Measurements from ENCODE around the gene SAE1. TPM values are rescaled to one million over a fixed set of nuclear protein-coding genes. Genes with fewer than 3 reads are reported as not detected.
A peak's percentile ranks its signal among the peaks of the same experiment; 100 is the strongest.
"Not testable (repeated sequence)": the region's sequence is repeated elsewhere in the genome, so short reads cannot be mapped to it uniquely, and the experiment has no call there.

The SAE1 gene
- total and polyA plus RNA-seq, 9 donors: 75.8 to 103 (median 92.0) TPM

DNA sequence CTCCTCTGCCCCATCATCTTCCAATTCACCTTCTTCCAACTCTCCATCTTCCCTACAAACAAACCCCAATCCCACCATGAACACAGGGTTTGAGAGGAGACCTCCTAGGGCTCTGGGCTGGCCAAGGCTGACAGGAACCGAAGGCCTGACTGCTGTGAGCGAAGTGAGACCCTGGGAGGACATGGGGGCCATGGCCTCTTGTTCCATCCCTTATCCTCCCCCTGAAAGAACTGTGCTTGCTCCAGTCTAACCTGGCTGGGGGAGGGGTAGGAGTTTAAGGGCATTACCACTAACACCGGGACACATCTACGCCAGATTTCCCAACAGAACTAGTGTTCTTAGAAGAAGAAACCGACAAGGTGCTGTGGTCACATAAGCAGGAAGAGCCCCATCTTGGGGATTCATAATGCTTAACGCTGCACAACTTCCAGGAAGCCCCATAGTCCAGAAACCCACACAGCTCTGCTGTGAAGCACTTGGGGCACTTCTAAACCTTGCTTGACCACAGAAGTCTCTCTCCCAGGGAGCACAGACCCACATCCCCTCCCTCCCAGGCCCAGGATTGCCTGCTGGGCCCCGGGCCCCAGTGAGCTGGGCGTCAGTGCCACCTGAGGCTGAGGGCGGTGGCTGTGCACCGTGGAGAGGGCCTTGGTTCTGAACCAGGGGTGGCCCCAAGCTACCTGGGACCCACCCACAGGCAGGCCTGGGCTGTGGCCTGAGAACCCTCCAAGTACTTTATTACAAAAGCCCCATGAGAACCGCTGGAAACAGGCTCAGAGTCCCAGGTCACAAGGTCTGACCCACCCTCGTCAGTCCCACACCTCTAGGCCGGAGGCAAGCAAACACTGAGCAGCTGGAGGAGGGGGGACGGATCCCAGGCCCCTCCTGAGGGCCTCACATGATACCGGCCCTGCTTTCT, 35.8 kb upstream of the SAE1 start:
- WGBS (ENCODE audit: insufficient coverage): 64% methylated on average over 9 of the region's 15 CpGs
- Histone ChIP-seq H3K27ac (ENCODE audit: low read length) (peak overlapping the region; percentile 43), H3K4me3 (ENCODE audit: low read length) (no peak overlapping the region), H3K9me3 (replicated peaks; ENCODE audit: control insufficient read depth, low read depth, low read length) (no peaks in the 10 kb centered on the region), H3K4me1 (ENCODE audit: control insufficient read depth, insufficient read depth, low read length) (peaks cover 54% of the 10 kb centered on the region), H3K27me3 (ENCODE audit: control insufficient read depth, insufficient read depth, low read length) (no peaks in the 10 kb centered on the region), H3K36me3 (ENCODE audit: control insufficient read depth, insufficient read depth, low read length) (peaks cover 61% of the 10 kb centered on the region)
- no peak for DNase-seq

DNA sequence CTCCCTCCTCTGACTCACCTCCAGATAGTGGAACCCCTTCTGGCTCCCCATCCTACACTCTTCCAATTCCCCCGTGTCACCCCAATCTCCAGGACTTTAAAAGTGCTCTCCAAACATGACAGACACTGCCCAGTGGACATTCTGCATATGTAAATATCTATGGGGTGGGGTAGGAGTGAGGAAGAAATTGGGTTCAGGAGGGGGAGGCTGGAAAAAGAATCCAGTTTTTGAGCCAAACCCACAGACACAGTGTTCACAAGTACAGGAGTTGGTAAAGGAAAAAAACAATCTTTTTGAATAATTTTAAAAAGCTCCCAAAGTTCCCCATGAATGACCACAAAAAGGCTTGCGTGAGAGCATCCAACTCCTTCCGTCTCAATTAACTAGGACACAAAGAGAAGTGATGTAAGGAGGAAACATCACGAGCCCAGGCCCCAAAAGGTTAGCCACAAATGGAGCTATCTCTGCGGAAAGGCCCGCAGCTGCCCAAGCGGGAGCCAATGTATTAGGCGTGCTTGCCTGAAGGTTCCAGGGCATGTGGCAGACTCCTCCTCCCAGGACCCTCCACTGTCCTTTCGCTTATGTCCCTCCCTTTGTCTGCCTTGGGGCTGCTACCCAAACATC, 35.0 kb upstream of the SAE1 start:
- no peaks in the 10 kb centered on the region for H3K9me3 ChIP-seq (replicated peaks; ENCODE audit: control insufficient read depth, low read depth, low read length)
- DNase-seq: no peak
- no peaks in the 10 kb centered on the region for H3K27me3 ChIP-seq (ENCODE audit: control insufficient read depth, insufficient read depth, low read length)
- 51% methylated on average over 6 of the region's 9 CpGs for WGBS (ENCODE audit: insufficient coverage)
- no peak overlapping the region for H3K4me3 ChIP-seq (ENCODE audit: low read length)
- H3K36me3 ChIP-seq (ENCODE audit: control insufficient read depth, insufficient read depth, low read length): peaks cover 59% of the 10 kb centered on the region
- no peak overlapping the region for H3K27ac ChIP-seq (ENCODE audit: low read length)
- peaks cover 54% of the 10 kb centered on the region for H3K4me1 ChIP-seq (ENCODE audit: control insufficient read depth, insufficient read depth, low read length)

DNA sequence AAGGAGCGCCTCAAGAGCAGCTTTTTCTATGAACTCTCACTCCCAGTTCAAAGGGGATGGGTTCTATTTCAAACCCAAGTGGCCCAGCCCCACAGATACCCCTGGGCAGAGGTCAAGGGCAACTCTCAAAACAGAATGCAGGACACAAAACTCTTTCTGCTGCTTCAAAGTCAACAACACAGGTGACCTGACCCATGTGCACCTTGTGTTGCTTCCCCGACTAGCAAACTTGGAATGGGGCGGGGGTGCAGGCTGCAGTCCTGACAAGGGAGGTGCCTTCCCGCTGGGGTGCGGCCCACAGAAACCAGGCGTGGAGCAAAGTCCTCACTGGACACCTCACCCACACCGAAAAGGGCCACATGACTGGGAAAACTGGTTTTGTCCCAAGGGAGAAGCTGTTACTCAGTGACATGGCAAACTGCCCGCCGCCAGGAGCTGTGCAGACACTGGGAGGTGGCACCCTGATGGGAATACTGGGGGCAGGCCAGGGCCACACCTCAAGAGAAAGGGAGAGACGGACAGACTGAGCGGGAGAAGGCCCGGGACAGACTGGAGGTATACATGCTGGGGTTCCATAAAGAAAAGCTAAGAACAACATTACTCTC, 34.4 kb upstream of the SAE1 start:
- no peak for DNase-seq
- WGBS (ENCODE audit: insufficient coverage): 88% methylated on average over 10 of the region's 12 CpGs

DNA sequence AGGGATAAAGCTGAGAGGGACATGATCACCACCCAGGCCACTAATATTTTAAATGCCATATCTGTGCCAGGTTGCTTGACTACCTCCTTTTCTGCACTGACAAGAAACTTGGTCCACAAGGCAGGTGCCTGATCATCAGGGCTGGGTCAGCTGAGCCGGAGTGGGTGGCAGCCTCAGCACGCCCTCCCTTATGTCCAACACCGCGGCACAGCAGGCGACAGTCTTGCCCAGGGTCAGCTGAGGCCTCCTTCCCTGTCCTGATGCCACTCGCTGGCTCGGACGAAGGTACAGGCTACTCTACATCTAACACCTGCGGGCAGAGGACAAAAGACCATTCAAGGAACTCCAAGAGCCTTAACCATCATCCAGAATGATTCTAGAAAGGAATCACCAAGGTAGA, 33.9 kb upstream of the SAE1 start:
- H3K4me1 ChIP-seq (ENCODE audit: control insufficient read depth, insufficient read depth, low read length): peaks cover 54% of the 10 kb centered on the region
- peaks cover 56% of the 10 kb centered on the region for H3K36me3 ChIP-seq (ENCODE audit: control insufficient read depth, insufficient read depth, low read length)
- H3K4me3 ChIP-seq (ENCODE audit: low read length): no peak overlapping the region
- H3K27me3 ChIP-seq (ENCODE audit: control insufficient read depth, insufficient read depth, low read length): no peaks in the 10 kb centered on the region
- H3K27ac ChIP-seq (ENCODE audit: low read length): no peak overlapping the region
- WGBS (ENCODE audit: insufficient coverage): 93% methylated on average over 6 of the region's 9 CpGs
- no peak for DNase-seq
- H3K9me3 ChIP-seq (replicated peaks; ENCODE audit: control insufficient read depth, low read depth, low read length): no peaks in the 10 kb centered on the region

More for the DNA sequence above, 34.4 kb upstream of the SAE1 start:
- Histone ChIP-seq H3K4me1 (ENCODE audit: control insufficient read depth, insufficient read depth, low read length) (peaks cover 54% of the 10 kb centered on the region), H3K4me3 (ENCODE audit: low read length) (no peak overlapping the region), H3K36me3 (ENCODE audit: control insufficient read depth, insufficient read depth, low read length) (peaks cover 58% of the 10 kb centered on the region), H3K9me3 (replicated peaks; ENCODE audit: control insufficient read depth, low read depth, low read length) (no peaks in the 10 kb centered on the region), H3K27me3 (ENCODE audit: control insufficient read depth, insufficient read depth, low read length) (no peaks in the 10 kb centered on the region), H3K27ac (ENCODE audit: low read length) (no peak overlapping the region)

DNA sequence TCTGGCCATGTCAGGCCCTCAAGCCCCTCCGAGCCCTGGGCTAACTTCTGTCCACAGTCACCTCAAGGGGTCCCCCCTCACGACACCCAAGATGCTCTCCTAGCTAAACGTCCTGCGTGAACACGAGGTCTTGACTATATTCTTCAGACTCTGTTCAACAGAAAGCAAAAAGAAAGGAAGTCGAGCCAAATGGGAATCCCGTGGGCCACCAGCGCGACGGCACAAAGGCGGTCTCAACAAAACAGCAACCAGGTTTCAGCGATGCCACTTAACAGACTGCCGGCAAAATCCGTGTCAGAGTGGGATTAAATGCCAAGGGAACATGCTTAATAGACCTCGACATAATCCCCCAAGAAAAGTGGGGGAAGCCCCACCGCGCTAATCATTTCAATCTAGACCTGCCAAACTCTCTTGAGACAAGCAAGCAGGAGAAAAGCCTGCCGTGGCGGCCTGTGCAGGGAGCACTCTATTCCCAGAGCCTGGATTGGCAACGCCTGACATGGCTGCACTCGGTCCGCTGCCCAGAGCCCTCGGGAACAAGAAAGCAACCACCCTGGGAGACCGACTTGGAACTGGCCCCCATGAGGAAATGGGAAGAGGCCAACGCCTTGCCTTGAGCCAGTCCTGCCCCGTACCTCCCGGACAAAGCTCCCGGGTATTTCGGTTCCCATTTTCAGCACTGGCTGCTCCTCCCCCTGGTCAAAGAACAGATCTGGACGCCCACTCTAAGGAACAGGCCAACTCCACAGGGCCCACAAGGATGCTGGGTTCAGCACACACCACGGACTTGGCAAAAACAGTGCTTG, 33.0 kb upstream of the SAE1 start:
- Histone ChIP-seq H3K36me3 (ENCODE audit: control insufficient read depth, insufficient read depth, low read length) (peaks cover 47% of the 10 kb centered on the region), H3K4me1 (ENCODE audit: control insufficient read depth, insufficient read depth, low read length) (peaks cover 61% of the 10 kb centered on the region), H3K27me3 (ENCODE audit: control insufficient read depth, insufficient read depth, low read length) (no peaks in the 10 kb centered on the region), H3K9me3 (replicated peaks; ENCODE audit: control insufficient read depth, low read depth, low read length) (no peaks in the 10 kb centered on the region), H3K4me3 (ENCODE audit: low read length) (no peak overlapping the region), H3K27ac (ENCODE audit: low read length) (peak overlapping the region; percentile 35)
- DNase-seq: no peak
- WGBS (ENCODE audit: insufficient coverage): 43% methylated on average over 25 of the region's 31 CpGs

DNA sequence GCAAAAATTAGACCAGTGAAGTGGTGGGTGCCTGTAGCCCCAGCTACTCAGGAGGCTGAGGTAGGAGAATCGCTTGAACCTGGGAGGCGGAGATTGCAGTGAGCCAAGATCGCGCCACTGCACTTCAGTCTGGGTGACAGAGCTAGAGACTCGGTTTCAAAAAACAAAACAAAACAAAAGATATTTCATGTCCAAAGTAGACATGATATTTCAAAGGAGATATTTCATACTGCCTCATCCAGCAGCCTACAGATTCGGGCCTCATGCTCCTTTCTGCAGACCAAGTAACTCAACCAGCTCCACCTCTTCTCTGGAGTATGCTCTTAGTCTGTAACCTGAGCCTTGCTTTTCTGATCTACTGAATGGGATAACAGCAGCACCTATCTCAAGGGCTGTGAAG, 32.0 kb upstream of the SAE1 start:
- WGBS (ENCODE audit: insufficient coverage): 87% methylated on average over 3 of the region's 6 CpGs
- Histone ChIP-seq H3K4me1 (ENCODE audit: control insufficient read depth, insufficient read depth, low read length) (peaks cover 59% of the 10 kb centered on the region), H3K9me3 (replicated peaks; ENCODE audit: control insufficient read depth, low read depth, low read length) (no peaks in the 10 kb centered on the region), H3K27me3 (ENCODE audit: control insufficient read depth, insufficient read depth, low read length) (no peaks in the 10 kb centered on the region), H3K4me3 (ENCODE audit: low read length) (no peak overlapping the region), H3K27ac (ENCODE audit: low read length) (no peak overlapping the region), H3K36me3 (ENCODE audit: control insufficient read depth, insufficient read depth, low read length) (peaks cover 37% of the 10 kb centered on the region)
- no peak for DNase-seq

DNA sequence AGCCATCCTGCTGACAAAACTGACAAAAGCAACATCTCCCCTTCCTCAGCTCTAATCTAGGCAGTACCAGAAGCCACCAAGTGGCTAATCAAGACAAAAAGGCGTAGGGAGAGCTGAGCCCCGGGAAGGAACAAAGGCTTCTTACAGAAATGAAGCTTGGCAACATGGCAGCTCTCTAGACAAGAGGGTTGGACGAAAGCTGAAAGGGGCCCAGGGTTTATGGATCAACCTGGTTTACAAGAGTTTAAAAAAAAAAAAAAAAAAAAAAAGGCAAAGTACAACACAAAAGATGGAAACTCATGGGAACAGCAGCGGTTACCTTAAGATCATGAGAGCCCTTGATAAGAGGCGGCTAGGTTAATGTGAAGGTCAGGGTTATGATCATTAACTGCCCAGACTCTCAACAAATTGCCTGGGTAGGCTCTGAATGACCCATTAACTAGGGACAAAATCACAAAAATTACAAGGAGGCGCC, 31.0 kb upstream of the SAE1 start:
- Histone ChIP-seq H3K9me3 (replicated peaks; ENCODE audit: control insufficient read depth, low read depth, low read length) (no peaks in the 10 kb centered on the region), H3K4me3 (ENCODE audit: low read length) (no peak overlapping the region), H3K4me1 (ENCODE audit: control insufficient read depth, insufficient read depth, low read length) (peaks cover 52% of the 10 kb centered on the region), H3K36me3 (ENCODE audit: control insufficient read depth, insufficient read depth, low read length) (peaks cover 28% of the 10 kb centered on the region), H3K27ac (ENCODE audit: low read length) (no peak overlapping the region), H3K27me3 (ENCODE audit: control insufficient read depth, insufficient read depth, low read length) (no peaks in the 10 kb centered on the region)
- WGBS (ENCODE audit: insufficient coverage): 80% methylated on average over 2 of the region's 6 CpGs
- DNase-seq: no peak

DNA sequence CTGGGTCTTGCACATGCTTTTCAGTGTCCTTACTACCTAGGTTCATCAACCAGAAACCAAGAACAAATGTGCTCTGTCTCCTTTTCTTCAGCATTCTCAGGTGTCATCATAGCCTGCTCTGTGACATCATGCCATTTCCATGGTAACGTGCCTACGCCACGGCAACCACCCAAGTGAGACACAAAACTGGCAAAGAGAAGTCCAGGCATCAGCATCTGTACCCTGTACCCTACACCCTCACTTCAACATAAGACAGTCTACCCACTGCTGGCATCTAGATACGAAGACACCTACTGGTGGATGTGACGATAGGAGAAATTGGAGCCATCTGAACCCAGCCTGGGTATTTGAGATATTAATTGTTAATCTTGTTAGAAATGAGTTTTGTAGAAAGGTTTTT, 30.3 kb upstream of the SAE1 start:
- H3K4me3 ChIP-seq (ENCODE audit: low read length): no peak overlapping the region
- no peak overlapping the region for H3K27ac ChIP-seq (ENCODE audit: low read length)
- no peaks in the 10 kb centered on the region for H3K9me3 ChIP-seq (replicated peaks; ENCODE audit: control insufficient read depth, low read depth, low read length)
- peaks cover 52% of the 10 kb centered on the region for H3K4me1 ChIP-seq (ENCODE audit: control insufficient read depth, insufficient read depth, low read length)
- H3K36me3 ChIP-seq (ENCODE audit: control insufficient read depth, insufficient read depth, low read length): peaks cover 22% of the 10 kb centered on the region
- no peaks in the 10 kb centered on the region for H3K27me3 ChIP-seq (ENCODE audit: control insufficient read depth, insufficient read depth, low read length)
- no peak for DNase-seq
- 94% methylated on average over 3 of the region's 5 CpGs for whole genome bisulfite sequencing (ENCODE audit: insufficient coverage)

DNA sequence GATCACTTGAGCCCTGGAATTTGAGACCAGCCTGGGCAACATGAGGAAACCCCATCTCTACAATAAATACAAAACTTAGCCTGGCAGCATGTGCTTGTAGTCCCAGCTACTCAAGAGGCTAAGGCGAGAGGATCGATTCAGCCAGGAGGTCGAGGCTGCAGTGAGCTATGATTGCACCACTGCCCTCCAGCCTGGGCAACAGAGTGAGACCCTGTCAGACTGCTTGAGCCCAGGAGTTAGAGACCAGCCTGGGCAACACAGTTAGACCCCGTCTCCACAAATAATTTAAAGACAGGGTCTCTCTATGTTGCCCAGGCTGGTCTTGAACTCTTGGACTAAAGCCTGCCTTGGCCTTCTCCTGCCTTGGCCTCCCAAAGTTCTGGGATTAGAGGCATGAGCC, 29.5 kb upstream of the SAE1 start:
- H3K27me3 ChIP-seq (ENCODE audit: control insufficient read depth, insufficient read depth, low read length); H3K9me3 ChIP-seq (replicated peaks; ENCODE audit: control insufficient read depth, low read depth, low read length); H3K27ac ChIP-seq (ENCODE audit: low read length); H3K4me3 ChIP-seq (ENCODE audit: low read length); DNase-seq: not testable (repeated sequence)
- Histone ChIP-seq H3K36me3 (ENCODE audit: control insufficient read depth, insufficient read depth, low read length) (peaks cover 17% of the 10 kb centered on the region), H3K4me1 (ENCODE audit: control insufficient read depth, insufficient read depth, low read length) (peaks cover 52% of the 10 kb centered on the region)
- 83% methylated on average over 3 of the region's 4 CpGs for WGBS (ENCODE audit: insufficient coverage)

Data from muscle of leg (tissue), 11 donors.